ENCODE data around the gene SRPK1. TPM values are rescaled to one million over a fixed set of nuclear protein-coding genes. Genes with fewer than 3 reads are reported as not detected.

Gene SRPK1
- 29.0 and 72.0 TPM in 2 replicates for total RNA-seq

GRCh38 chr6:35920793-35921732 lies at the start of gene SRPK1:
TSS of gene SRPK1 (minus strand) at chr6:35921098. CDS start at chr6:35921056, 42 bp downstream.

DNA sequence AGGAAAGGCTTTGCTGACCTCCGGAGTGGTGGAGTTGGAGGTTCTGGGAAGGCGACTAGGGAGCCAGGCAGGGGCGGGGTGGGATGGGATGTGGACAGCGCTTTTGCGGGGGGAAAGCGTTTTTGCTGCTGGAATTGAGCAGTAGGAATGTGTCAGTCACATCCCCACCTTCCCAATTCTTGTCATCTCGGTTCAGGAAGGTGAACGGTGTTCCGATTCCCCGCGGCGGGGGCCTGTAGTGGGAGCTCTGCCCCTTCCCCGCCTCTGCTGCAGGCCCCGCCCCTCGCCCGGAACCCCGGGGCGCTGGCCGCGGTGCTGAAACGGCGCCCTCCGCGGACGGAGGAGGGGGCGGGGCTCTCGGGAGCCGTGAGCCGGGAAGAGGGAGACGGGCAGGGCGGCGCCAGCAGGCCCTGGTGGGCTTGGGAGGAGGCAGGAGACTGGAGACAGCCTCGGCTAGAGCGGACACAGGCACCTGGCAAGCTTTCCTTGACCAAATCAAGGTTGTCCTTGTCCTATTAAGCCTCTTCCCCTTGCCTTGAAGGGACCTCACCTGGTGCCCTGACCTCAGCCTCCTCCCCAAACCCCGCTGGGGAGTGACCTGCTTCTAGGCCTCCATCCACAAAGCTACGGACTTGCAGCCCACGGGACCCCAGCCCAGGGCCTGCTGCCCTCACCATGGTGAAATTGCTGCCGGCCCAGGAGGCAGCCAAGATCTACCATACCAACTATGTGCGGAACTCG lies 115.7 kb downstream of the SRPK1 start, which contains the start of gene LHFPL5:
TSS of gene LHFPL5 (plus strand) at position 357 of the 741 bp plus-strand sequence. CDS start at position 676, 319 bp downstream.

Other genes with a start within 250 kb of the SRPK1 start
- gene FKBP5, start 232.2 kb downstream of the SRPK1 start, total RNA-seq = 48.2 and 81.6 TPM in 2 replicates
- 0.65 and 0.89 TPM in 2 replicates for gene ARMC12, start 184.1 kb downstream of the SRPK1 start, total RNA-seq
- gene CLPSL2, start 144.5 kb downstream of the SRPK1 start, total RNA-seq = not detected in 2 replicates
- not detected in 2 replicates for gene CLPSL1, start 140.1 kb downstream of the SRPK1 start, total RNA-seq
- gene CLPS, start 123.8 kb downstream of the SRPK1 start, total RNA-seq = not detected in 2 replicates
- 0.13 TPM in 1 of 2 replicates, not detected in the other for gene LHFPL5, start 115.7 kb downstream of the SRPK1 start, total RNA-seq
- gene SLC26A8, start 103.5 kb upstream of the SRPK1 start, total RNA-seq = 0.49 TPM in 1 of 2 replicates, not detected in the other
- gene MAPK14, start 106.7 kb upstream of the SRPK1 start, total RNA-seq = 31.7 and 33.4 TPM in 2 replicates
- 19.1 and 22.4 TPM in 2 replicates for gene MAPK13, start 209.4 kb upstream of the SRPK1 start, total RNA-seq

Measured in mesangial cell (primary cell).